Hematopoietic multipotent progenitor cell treated with erythropoietin and hydrocortisone succinate and interleukin-3 and kit ligand, for 8 days (in vitro differentiated cells): ENCODE data around the gene PCDHB14.
A peak's percentile ranks its signal among the peaks of the same experiment; 100 is the strongest.
"Not testable (repeated sequence)": the region's sequence is repeated elsewhere in the genome, so short reads cannot be mapped to it uniquely, and the experiment has no call there.

ENCODE experiments used
- DNase-seq: peaks from one replicate; pipeline ENCODE4 v3.0.0-alpha.2; 2015

Gene PCDHB14

GRCh38 chr5:141210849-141211248 lies 12.3 kb upstream of the PCDHB14 start:
- DNase-seq, result not testable (repeated sequence)

DNA sequence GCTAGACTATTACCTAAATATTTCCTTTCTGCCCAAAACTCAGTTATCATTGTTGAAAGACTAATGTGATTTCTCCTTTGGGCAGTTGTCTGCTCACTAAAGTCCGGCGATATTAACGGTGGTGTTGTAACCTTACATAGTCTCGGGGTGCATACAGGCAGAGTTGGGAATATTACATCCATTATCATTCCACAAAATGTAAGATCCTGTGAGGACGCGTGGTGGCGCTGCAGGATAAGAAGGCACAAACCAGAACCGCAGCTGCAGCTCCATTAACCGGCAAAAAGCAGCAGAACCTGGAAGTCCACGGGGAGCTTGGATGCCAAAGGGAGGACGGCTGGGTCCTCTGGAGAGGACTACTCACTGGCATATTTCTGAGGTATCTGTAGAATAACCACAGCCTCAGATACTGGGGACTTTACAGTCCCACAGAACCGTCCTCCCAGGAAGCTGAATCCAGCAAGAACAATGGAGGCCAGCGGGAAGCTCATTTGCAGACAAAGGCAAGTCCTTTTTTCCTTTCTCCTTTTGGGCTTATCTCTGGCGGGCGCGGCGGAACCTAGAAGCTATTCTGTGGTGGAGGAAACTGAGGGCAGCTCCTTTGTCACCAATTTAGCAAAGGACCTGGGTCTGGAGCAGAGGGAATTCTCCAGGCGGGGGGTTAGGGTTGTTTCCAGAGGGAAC lies 9.3 kb upstream of the PCDHB14 start, which contains the start of gene PCDHB13:
Gene PCDHB13, plus strand, starts transcription at position 264 of the 684 bp plus-strand sequence. Its CDS starts 205 bp downstream, at position 469.
- DNase-seq, result peak; percentile 3

DNA sequence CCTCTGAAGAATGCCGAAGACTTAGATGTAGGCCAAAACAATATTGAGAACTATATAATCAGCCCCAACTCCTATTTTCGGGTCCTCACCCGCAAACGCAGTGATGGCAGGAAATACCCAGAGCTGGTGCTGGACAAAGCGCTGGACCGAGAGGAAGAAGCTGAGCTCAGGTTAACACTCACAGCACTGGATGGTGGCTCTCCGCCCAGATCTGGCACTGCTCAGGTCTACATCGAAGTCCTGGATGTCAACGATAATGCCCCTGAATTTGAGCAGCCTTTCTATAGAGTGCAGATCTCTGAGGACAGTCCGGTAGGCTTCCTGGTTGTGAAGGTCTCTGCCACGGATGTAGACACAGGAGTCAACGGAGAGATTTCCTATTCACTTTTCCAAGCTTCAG lies 8.6 kb upstream of the PCDHB14 start:
- not testable (repeated sequence) for DNase-seq

GRCh38 chr5:141215504-141215903 lies 7.6 kb upstream of the PCDHB14 start:
- not testable (repeated sequence) for DNase-seq

DNA sequence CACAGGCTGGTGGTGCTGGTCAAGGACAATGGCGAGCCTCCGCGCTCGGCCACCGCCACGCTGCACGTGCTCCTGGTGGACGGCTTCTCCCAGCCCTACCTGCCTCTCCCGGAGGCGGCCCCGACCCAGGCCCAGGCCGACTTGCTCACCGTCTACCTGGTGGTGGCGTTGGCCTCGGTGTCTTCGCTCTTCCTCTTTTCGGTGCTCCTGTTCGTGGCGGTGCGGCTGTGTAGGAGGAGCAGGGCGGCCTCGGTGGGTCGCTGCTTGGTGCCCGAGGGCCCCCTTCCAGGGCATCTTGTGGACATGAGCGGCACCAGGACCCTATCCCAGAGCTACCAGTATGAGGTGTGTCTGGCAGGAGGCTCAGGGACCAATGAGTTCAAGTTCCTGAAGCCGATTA lies 7.1 kb upstream of the PCDHB14 start:
- DNase-seq, result not testable (repeated sequence)

DNA sequence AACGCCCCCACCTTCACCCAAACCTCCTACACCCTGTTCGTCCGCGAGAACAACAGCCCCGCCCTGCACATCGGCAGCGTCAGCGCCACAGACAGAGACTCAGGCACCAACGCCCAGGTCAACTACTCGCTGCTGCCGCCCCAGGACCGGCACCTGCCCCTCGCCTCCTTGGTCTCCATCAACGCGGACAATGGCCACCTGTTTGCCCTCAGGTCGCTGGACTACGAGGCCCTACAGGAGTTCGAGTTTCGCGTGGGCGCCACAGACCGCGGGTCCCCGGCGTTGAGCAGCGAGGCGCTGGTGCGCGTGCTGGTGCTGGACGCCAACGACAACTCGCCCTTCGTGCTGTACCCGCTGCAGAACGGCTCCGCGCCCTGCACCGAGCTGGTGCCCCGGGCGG lies 1.7 kb downstream of the PCDHB14 start:
- not testable (repeated sequence) for DNase-seq

DNA sequence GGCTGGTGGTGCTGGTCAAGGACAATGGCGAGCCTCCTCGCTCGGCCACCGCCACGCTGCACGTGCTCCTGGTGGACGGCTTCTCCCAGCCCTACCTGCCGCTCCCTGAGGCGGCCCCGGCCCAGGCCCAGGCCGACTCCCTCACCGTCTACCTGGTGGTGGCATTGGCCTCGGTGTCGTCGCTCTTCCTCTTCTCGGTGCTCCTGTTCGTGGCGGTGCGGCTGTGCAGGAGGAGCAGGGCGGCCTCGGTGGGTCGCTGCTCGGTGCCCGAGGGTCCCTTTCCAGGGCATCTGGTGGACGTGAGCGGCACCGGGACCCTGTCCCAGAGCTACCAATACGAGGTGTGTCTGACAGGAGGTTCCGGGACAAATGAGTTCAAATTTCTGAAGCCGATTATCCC lies 2.3 kb downstream of the PCDHB14 start:
- DNase-seq, result not testable (repeated sequence)

- no peak for DNase-seq
Observed at GRCh38 chr5:141234109-141234667, 11.0 kb downstream of the PCDHB14 start.

- not testable (repeated sequence) for DNase-seq
Observed at GRCh38 chr5:141235922-141236321, 12.8 kb downstream of the PCDHB14 start.

DNA sequence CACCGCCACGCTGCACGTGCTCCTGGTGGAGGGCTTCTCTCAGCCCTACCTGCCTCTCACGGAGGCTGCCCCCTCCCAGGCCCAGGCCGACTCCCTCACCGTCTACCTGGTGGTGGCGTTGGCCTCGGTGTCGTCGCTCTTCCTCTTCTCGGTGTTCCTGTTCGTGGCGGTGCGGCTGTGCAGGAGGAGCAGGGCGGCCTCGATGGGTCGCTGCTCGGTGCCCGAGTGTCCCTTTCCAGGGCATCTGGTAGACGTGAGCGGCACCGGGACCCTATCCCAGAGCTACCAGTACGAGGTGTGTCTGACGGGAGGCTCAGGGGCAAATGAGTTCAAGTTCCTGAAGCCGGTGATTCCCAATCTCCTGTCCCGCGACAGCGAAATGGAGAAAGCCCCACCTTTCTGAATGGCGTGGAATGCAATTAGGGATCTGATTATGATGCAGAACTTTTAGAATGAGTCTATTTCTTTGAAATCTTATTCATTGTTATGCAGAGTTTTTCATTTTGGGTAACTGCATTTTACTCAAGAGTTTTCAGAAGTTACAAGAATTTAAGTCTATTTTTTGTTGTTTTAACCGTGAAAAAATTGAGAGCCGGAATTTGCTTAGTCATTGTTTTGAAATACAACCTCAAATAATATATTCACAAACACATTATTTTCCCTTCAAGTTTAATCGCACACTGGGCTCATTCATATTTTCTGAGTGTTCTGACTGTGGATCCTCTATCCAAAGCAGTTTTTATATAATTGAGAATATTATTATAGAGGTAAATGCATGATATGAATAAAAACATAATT lies 13.6 kb downstream of the PCDHB14 start:
- DNase-seq, result no peak

GRCh38 chr5:141241496-141241895 lies 18.4 kb downstream of the PCDHB14 start:
- no peak for DNase-seq

DNA sequence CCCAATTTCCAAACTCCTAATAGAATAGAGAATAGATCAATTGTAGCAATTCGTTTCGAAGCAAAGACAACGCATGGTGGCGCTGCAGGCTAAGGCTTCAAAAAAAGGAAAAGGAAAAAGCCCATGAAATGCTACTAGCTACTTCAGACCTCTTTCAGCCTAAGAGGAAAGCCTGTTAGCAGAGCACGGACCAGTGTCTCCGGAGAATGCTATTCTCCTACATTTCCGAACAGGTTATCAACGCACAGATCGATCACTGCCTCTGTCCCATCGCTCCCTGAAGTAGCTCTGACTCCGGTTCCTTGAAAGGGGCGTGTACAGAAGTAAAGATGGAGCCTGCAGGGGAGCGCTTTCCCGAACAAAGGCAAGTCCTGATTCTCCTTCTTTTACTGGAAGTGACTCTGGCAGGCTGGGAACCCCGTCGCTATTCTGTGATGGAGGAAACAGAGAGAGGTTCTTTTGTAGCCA lies 22.1 kb downstream of the PCDHB14 start, which contains the start of gene PCDHB15:
Gene PCDHB15, plus strand, starts transcription at position 146 of the 468 bp plus-strand sequence. Its CDS starts 184 bp downstream, at position 330.
- peak; percentile 3 for DNase-seq

DNA sequence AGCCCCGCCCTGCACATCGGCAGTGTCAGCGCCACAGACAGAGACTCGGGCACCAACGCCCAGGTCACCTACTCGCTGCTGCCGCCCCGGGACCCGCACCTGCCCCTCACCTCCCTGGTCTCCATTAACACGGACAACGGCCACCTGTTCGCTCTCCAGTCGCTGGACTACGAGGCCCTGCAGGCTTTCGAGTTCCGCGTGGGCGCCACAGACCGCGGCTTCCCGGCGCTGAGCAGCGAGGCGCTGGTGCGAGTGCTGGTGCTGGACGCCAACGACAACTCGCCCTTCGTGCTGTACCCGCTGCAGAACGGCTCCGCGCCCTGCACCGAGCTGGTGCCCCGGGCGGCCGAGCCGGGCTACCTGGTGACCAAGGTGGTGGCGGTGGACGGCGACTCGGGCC lies 23.8 kb downstream of the PCDHB14 start:
- DNase-seq, result not testable (repeated sequence)

DNA sequence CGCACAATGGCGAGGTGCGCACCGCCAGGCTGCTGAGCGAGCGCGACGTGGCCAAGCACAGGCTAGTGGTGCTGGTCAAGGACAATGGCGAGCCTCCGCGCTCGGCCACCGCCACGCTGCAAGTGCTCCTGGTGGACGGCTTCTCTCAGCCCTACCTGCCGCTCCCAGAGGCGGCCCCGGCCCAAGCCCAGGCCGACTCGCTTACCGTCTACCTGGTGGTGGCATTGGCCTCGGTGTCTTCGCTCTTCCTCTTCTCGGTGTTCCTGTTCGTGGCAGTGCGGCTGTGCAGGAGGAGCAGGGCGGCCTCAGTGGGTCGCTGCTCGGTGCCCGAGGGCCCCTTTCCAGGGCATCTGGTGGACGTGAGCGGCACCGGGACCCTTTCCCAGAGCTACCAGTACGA lies 24.3 kb downstream of the PCDHB14 start:
- not testable (repeated sequence) for DNase-seq

GRCh38 chr5:141250576-141250975 lies 27.4 kb downstream of the PCDHB14 start:
- no peak for DNase-seq

- no peak for DNase-seq
Observed at GRCh38 chr5:141258464-141258863, 35.3 kb downstream of the PCDHB14 start.

GRCh38 chr5:141258948-141259347 lies 35.8 kb downstream of the PCDHB14 start:
- no peak for DNase-seq

GRCh38 chr5:141260458-141261237 lies 37.5 kb downstream of the PCDHB14 start:
- DNase-seq, result peak; percentile 3

DNA sequence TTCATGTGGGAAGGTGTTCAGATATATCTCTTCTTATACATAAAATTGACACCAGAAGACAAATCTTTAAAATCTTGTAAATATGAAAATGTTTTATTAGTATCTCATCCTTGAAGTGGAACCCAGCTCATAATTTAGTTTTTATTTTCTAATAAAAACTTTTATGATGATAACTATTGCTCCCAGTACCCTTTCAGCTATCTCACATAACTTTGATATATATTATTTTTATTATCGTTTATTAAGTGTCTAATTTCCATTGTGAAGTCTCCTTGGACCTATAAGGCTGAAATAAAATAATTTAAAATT lies 38.0 kb downstream of the PCDHB14 start:
- DNase-seq, result no peak

GRCh38 chr5:141269195-141269594 lies 46.1 kb downstream of the PCDHB14 start:
- no peak for DNase-seq

DNA sequence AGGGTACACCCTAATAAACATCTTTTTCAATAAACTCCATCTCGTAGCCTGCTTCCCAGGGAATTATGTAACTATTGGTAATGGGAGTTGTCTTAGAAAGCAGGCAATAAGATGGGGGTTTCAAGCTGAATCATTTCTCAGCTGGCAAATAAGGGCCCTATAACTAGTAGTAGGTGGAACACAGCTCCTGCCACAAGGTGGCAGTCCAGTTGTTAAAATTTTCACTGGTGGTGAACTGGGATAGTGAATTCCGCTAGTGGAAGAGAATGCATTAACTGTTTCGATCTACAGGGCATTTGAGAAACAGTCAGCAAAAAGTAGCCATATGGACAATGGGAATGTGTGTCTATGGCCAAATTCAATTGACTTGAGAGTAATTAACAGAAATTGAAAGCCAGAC lies 49.8 kb downstream of the PCDHB14 start:
- no peak for DNase-seq
